NCI-H2227 treated with DMSO at 0.1 percent for 48 hours (cell line): ENCODE data around the gene STIL.
"Not testable (repeated sequence)": the region's sequence is repeated elsewhere in the genome, so short reads cannot be mapped to it uniquely, and the experiment has no call there.

Source experiments
- DNase-seq: peaks from one replicate; lab custom pipeline; 2025; lab: John Stamatoyannopoulos, UW

Gene STIL

GRCh38 chr1:47219590-47220220 lies 94.2 kb downstream of the STIL start:
- DNase-seq = no peak

GRCh38 chr1:47219001-47219400 lies 94.9 kb downstream of the STIL start:
- no peak for DNase-seq

GRCh38 chr1:47216278-47217059 lies 97.5 kb downstream of the STIL start:
- DNase-seq = peak; percentile 55

GRCh38 chr1:47215713-47216112 lies 98.2 kb downstream of the STIL start:
- DNase-seq = no peak

- DNase-seq = no peak
These were observed 99.4 kb downstream of the STIL start for GRCh38 chr1:47214549-47214948.

GRCh38 chr1:47213230-47213963 lies 100.5 kb downstream of the STIL start:
- DNase-seq = no peak

- no peak for DNase-seq
These were observed 101.2 kb downstream of the STIL start for GRCh38 chr1:47212636-47213229.

GRCh38 chr1:47211796-47212269 lies 102.1 kb downstream of the STIL start:
- DNase-seq = peak; percentile 22

GRCh38 chr1:47210666-47211065 lies 103.3 kb downstream of the STIL start:
- DNase-seq = no peak

GRCh38 chr1:47209725-47210325 lies 104.1 kb downstream of the STIL start:
- DNase-seq = no peak

GRCh38 chr1:47209091-47209490 lies 104.9 kb downstream of the STIL start:
- no peak for DNase-seq

GRCh38 chr1:47208374-47208850 lies 105.5 kb downstream of the STIL start:
- no peak for DNase-seq

- DNase-seq = no peak
These were observed 106.1 kb downstream of the STIL start for GRCh38 chr1:47207803-47208373.

- DNase-seq = no peak
These were observed 108.0 kb downstream of the STIL start for GRCh38 chr1:47205918-47206317.

GRCh38 chr1:47203504-47203903 lies 110.4 kb downstream of the STIL start:
- not testable (repeated sequence) for DNase-seq

GRCh38 chr1:47201179-47201578 lies 112.8 kb downstream of the STIL start:
- DNase-seq = no peak
